AG10803 (cell line): Measurements from ENCODE around the gene PAX5.
A peak's percentile ranks its signal among the peaks of the same experiment; 100 is the strongest.

Source experiments
- DNase-seq: peaks from one replicate; pipeline ENCODE4 v3.0.0; 2010; ENCODE audit warnings: low read depth
- H3K4me3 ChIP-seq: 2 replicates; pipeline ENCODE4 v1.5.1; 2011; ENCODE audit warnings: mild to moderate bottlenecking, low read length, control low read depth
- CTCF ChIP-seq: conservative IDR thresholded peaks from 2 replicates; pipeline ENCODE4 v1.5.1; 2011; ENCODE audit warnings: mild to moderate bottlenecking, low read length, control low read depth, inconsistent platforms

PAX5 gene

GRCh38 chr9:36794461-36794860, 239.6 kb downstream of the PAX5 start:
- no peak overlapping the region for H3K4me3 ChIP-seq
- no peak for DNase-seq
- TF ChIP-seq CTCF: no peak

- peak; percentile 11; the same call in 1 of the 2 replicates for TF ChIP-seq CTCF
- DNase-seq: no peak
- H3K4me3 ChIP-seq: no peak overlapping the region
These were observed 240.8 kb downstream of the PAX5 start for GRCh38 chr9:36793277-36793676.

GRCh38 chr9:36791222-36791950, 242.7 kb downstream of the PAX5 start:
- no peak for TF ChIP-seq CTCF
- no peak overlapping the region for H3K4me3 ChIP-seq
- no peak for DNase-seq

- DNase-seq: no peak
These were observed 244.2 kb downstream of the PAX5 start for GRCh38 chr9:36789886-36790285.

GRCh38 chr9:36788534-36788933, 245.5 kb downstream of the PAX5 start:
- TF ChIP-seq CTCF: peak; percentile 40
- H3K4me3 ChIP-seq: no peak overlapping the region
- DNase-seq: no peak

More at GRCh38 chr9:36789886-36790285, 244.2 kb downstream of the PAX5 start:
- no peak overlapping the region for H3K4me3 ChIP-seq
- no peak for TF ChIP-seq CTCF

- no peak for DNase-seq
- no peak overlapping the region for H3K4me3 ChIP-seq
- no peak for TF ChIP-seq CTCF
These were observed 246.4 kb downstream of the PAX5 start for GRCh38 chr9:36787709-36788108.
